NT2/D1 (cell line): Measurements from ENCODE around the gene GOLGA5.
"Not testable (repeated sequence)": the region's sequence is repeated elsewhere in the genome, so short reads cannot be mapped to it uniquely, and the experiment has no call there.

Experiments
- DNase-seq: peaks from one replicate; pipeline ENCODE4 v3.0.0-alpha.2; 2011; ENCODE audit warnings: low read depth, low spot score
- H3K27me3 ChIP-seq: 2 replicates; pipeline ENCODE4 v1.6.0; 2011; ENCODE audit warnings: mild to moderate bottlenecking; ENCODE audit not compliant: insufficient read length, insufficient read depth
- H3K36me3 ChIP-seq: 2 replicates; pipeline ENCODE4 v1.6.1; 2011; ENCODE audit warnings: mild to moderate bottlenecking, low read length, mixed read lengths; ENCODE audit not compliant: insufficient read depth, insufficient read length
- H3K4me1 ChIP-seq: 2 replicates; pipeline ENCODE4 v1.5.1; 2011; ENCODE audit not compliant: insufficient read depth, insufficient read length
- H3K4me3 ChIP-seq: 2 replicates; pipeline ENCODE4 v1.5.1; 2011; ENCODE audit warnings: low read depth; ENCODE audit not compliant: insufficient read length
- H3K9ac ChIP-seq: 2 replicates; pipeline ENCODE4 v1.6.0; 2011; ENCODE audit warnings: low read depth; ENCODE audit not compliant: insufficient read length
- H3K9me3 ChIP-seq: 2 replicates; pipeline ENCODE4 v1.5.1; 2011; ENCODE audit warnings: mild to moderate bottlenecking, low read length; ENCODE audit not compliant: insufficient read depth
- SUZ12 ChIP-seq: IDR thresholded peaks from 2 replicates; pipeline ENCODE4 v1.6.1; 2011; ENCODE audit not compliant: insufficient read length, insufficient read depth; ENCODE audit errors: extremely low read depth
- YY1 ChIP-seq: IDR thresholded peaks from 2 replicates; pipeline ENCODE4 v1.6.1; 2011; ENCODE audit not compliant: insufficient read length, insufficient read depth
- ZNF274 ChIP-seq: IDR thresholded peaks from 2 replicates; pipeline ENCODE4 v1.6.1; 2011; ENCODE audit warnings: mild to moderate bottlenecking, low read depth, low read length

The GOLGA5 gene

DNA sequence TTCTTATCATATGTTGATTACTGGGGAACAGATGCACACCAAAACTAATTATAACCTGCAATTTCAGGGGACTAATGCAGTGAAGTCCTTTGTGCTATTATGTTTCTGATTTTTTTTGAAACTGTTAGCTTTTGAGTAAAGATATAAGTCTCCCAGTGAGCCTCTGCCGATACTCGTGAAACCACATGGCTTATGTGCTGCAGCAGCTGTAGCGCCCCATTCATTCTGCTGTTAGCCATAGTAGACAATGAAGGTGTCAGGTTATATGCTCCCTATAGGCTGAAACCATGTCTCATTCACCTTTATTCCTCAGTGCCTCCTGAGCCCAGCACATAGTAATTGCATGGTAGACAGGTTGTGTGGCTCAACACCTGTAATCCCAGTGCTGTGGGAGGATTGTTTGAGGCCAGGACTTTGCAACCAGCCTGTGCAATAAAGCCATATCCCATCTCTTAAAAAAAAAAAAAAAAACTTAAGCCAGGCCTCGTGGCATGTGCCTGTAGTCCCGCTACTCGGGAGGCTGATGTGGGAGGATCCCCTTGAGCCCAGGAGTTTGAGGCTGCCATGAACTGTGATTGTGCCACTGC lies 25.0 kb downstream of the GOLGA5 start:
- Histone ChIP-seq H3K4me3 (no peak overlapping the region), H3K27me3 (no peaks in the 10 kb centered on the region), H3K4me1 (no peaks in the 10 kb centered on the region), H3K36me3 (peaks cover 54% of the 10 kb centered on the region), H3K9me3 (no peaks in the 10 kb centered on the region), H3K9ac (no peak overlapping the region)
- DNase-seq = no peak
- TF ChIP-seq ZNF274 (no peak), SUZ12 (no peak)

DNA sequence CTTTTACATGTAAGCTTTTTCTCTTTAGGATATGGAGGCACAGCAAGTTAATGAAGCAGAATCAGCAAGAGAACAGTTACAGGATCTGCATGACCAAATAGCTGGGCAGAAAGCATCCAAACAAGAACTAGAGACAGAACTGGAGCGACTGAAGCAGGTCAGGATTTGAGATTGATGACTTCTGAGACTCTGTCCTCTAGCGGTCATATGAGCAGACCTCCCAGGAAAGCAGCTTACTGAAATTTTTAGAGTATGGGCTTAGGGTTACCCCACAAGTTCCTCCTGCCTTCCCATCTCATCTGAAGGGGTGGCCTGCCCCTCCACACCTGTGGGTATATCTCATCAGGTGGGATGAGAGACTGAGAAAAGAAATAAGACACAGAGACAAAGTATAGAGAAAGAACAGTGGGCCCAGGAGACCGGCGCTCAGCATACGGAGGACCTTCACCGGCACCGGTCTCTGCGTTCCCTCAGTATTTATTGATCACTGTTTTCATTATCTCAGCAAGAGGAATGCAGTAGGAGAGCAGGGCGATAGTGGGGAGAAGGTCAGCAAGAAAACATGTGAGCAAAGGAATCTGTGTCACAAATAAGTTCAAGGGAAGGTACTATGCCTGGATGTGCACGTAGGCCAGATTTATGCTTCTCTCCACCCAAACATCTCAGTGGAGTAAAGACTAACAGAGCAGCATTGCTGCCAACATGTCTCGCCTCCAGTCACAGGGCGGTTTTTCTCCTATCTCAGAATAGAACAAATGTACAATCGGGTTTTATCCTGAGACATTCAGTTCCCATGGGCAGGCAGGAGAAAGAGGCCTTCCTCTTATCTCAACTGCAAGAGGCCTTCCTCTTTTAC lies 25.8 kb downstream of the GOLGA5 start:
- not testable (repeated sequence) for H3K9me3 ChIP-seq, DNase-seq, H3K27me3 ChIP-seq, H3K4me3 ChIP-seq, H3K9ac ChIP-seq, H3K4me1 ChIP-seq
- peaks cover 57% of the 10 kb centered on the region for H3K36me3 ChIP-seq

DNA sequence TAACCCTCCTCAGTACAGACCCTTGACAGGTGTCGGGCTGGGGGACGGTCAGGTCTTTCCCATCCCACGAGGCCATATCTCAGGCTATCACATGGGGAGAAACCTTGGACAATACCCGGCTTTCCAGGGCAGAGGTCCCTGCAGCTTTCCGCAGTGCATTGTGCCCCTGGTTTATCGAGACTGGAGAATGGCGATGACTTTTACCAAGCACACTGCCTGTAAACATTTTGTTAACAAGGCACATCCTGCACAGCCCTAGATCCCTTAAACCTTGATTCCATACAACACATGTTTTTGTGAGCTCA lies 26.4 kb downstream of the GOLGA5 start:
- not testable (repeated sequence) for H3K9ac ChIP-seq, H3K4me3 ChIP-seq, H3K9me3 ChIP-seq, DNase-seq, H3K4me1 ChIP-seq, H3K27me3 ChIP-seq
- peaks cover 57% of the 10 kb centered on the region for H3K36me3 ChIP-seq

DNA sequence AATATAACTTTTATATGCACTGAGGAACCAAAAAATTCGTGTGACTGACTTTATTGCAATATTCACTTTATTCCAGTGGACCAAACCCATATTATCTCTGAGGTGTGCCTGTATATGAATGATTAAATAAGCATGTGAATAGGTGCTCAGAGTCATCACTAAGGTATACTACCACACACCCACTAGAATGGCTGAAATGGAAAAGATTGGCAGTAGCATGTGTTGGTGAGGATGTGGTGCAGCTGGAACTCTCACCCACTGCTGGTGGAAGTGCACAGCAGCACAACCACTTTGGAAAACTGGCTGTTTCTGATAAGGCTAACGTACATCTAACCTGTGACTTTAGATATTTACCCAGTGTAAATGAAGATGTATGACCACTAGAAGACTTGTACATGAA lies 36.8 kb downstream of the GOLGA5 start:
- Histone ChIP-seq H3K27me3 (no peaks in the 10 kb centered on the region), H3K4me1 (no peaks in the 10 kb centered on the region), H3K9me3 (no peaks in the 10 kb centered on the region), H3K36me3 (peaks cover 57% of the 10 kb centered on the region), H3K9ac (no peak overlapping the region), H3K4me3 (no peak overlapping the region)
- DNase-seq = no peak
- TF ChIP-seq YY1 = no peak

DNA sequence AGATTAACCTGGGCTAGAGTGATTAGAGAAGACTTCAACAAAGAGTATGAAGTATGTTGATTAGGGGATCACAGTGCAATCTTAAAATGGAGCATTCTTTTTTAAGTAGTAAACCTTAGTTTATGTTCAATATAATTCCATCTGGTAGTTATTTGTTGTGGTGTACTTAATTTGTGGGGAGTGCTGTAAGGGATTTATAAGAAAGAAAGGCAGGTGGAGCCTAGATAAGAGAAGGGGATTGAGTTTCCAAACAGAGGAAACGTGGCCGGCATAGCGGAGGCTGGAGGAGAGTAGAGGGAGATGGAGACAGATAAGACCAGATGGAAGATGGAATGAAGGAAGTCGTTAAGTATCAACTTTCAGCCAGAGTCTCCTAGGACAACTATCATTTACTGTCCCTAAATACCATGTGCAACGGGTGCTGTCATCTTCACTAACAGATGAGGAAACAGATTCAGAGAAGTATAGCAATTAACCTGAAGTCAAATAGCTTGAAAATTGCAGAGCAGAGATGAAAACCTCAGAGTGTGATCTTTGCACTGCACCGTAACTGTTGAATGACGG lies 38.1 kb downstream of the GOLGA5 start:
- Histone ChIP-seq H3K9me3 (no peaks in the 10 kb centered on the region), H3K27me3 (no peaks in the 10 kb centered on the region), H3K4me3 (no peak overlapping the region), H3K4me1 (no peaks in the 10 kb centered on the region), H3K9ac (no peak overlapping the region), H3K36me3 (peaks cover 59% of the 10 kb centered on the region)
- no peak for DNase-seq
- TF ChIP-seq SUZ12 = no peak
- no peak for TF ChIP-seq YY1
- no peak for TF ChIP-seq ZNF274

DNA sequence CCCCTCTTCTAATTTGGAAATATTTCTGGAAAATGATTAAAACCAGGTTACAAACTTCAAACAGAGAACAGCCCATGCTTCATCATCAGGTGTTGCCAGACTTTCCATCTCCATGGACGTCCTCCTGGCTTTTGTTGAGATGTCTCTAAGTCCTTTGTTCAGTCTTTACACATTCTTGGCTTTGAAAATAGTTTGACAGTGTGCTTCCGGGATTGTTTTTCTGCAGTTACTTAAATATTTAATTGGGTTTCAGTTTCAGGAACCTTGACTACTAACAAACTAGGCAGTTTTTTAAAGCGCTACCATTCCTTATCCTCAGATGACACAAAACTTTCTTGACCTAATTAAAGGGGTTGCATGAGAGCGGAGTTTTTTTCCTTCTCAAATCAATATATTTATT lies 47.8 kb downstream of the GOLGA5 start:
- Histone ChIP-seq H3K4me3 (no peak overlapping the region), H3K4me1 (no peaks in the 10 kb centered on the region), H3K27me3 (no peaks in the 10 kb centered on the region), H3K9me3 (no peaks in the 10 kb centered on the region), H3K9ac (no peak overlapping the region), H3K36me3 (peaks cover 33% of the 10 kb centered on the region)
- TF ChIP-seq ZNF274 (no peak), SUZ12 (no peak), YY1 (no peak)
- no peak for DNase-seq

DNA sequence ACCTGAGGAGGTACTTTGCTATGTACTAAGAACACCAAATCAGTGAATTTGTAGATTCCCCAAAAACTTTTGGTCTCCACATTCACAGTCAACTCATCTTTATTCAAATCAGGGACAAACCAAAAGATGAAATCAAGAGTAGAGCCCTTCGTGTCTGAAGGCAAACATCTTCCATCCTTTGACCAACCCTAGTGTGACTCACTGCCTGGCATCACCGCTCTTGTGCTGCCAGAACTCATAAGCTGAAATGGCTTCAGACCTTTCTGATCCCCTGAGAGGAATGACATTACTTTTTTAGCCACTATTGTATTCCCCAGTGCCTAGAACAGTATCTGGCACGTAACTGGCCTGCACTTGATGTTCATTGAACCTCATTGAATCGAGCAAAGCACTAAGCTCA lies 50.1 kb downstream of the GOLGA5 start:
- H3K36me3 ChIP-seq = peaks cover 21% of the 10 kb centered on the region
- H3K9me3 ChIP-seq = no peaks in the 10 kb centered on the region
- H3K9ac ChIP-seq = no peak overlapping the region
- DNase-seq = no peak
- H3K4me1 ChIP-seq = no peaks in the 10 kb centered on the region
- TF ChIP-seq ZNF274 (no peak), SUZ12 (no peak), YY1 (no peak)
- no peaks in the 10 kb centered on the region for H3K27me3 ChIP-seq
- H3K4me3 ChIP-seq = no peak overlapping the region
